Large intestine (tissue), 3 donors: ENCODE data around the gene XIRP2. TPM values are rescaled to one million over a fixed set of nuclear protein-coding genes. Genes with fewer than 3 reads are reported as not detected.

Source experiments
- DNase-seq, 2 donors: peaks; one replicate each; pipeline versions ENCODE4 v3.0.0 to v3.0.0-alpha.2; 2013
- H3K27ac ChIP-seq: one replicate; pipeline ENCODE4 v1.5.1; 2013; ENCODE audit warnings: low read length
- H3K27me3 ChIP-seq: 2 replicates; pipeline ENCODE4 v1.6.1; 2013; ENCODE audit warnings: low read length; ENCODE audit not compliant: control insufficient read depth, insufficient read depth
- H3K36me3 ChIP-seq: 2 replicates; pipeline ENCODE4 v1.6.1; 2013; ENCODE audit warnings: low read length; ENCODE audit not compliant: control insufficient read depth, insufficient read depth
- H3K4me1 ChIP-seq: one replicate; pipeline ENCODE4 v1.6.1; 2013; ENCODE audit warnings: low read length; ENCODE audit not compliant: control insufficient read depth, insufficient read depth
- H3K4me3 ChIP-seq: one replicate; pipeline ENCODE4 v1.5.1; 2013; ENCODE audit warnings: low read length
- H3K9me3 ChIP-seq: one replicate; pipeline ENCODE4 v1.6.1; 2013; ENCODE audit warnings: mild to moderate bottlenecking, low read depth, low read length, moderate library complexity; ENCODE audit not compliant: control insufficient read depth
- WGBS: methylation state at CpG from one replicate; pipeline ENCODE4 v1.1.5; 2013; ENCODE audit warnings: low lambda C conversion rate; ENCODE audit not compliant: insufficient coverage; 5-methylcytosine and 5-hydroxymethylcytosine counted together
- polyA plus RNA-seq: library from polyadenylated mRNA; unstranded; fragments of 120-200 nt; gene quantifications from one replicate; pipeline ENCODE4 v1.2.1, GENCODE V29; 2013

The XIRP2 gene
- polyA plus RNA-seq, 1 donor, result 0.22 TPM

DNA sequence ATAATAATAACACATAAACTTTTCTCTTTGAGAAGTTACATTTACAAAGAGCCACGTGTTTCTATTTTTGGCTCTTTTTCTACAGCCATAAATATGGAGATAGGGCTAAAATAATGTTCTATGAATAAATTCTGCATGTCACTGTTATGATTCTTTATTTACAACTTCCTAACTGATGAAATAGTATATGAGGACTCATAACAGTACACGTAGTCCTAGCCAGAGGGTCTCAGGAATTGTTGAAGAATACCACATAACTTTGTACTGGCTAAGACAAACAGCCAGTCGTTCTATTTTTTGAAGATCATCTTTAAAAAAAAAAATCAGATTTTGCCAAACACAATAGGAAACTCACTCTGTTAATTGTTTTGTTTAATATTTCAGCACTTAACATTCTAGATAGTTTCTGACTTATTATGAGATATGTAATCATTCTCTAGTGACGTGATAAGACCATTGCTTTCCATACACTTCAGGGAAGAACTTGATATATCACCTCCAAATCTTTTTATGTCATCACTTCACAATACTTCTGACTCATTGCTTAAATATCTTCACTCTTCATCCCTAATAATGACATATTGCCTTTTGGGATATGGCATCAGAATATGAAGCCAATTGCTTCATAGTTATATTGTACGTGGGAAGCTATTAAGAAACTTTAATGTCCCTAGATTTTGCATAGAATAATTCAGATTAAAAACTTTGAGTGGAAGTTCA, 256.1 kb downstream of the XIRP2 start:
- no peak for DNase-seq
- 67% methylated on average over 2 of the region's 5 CpGs for WGBS
- H3K4me1 ChIP-seq, result no peaks in the 10 kb centered on the region
- no peak overlapping the region for H3K27ac ChIP-seq
- H3K36me3 ChIP-seq, result no peaks in the 10 kb centered on the region
- H3K4me3 ChIP-seq, result no peak overlapping the region
- H3K9me3 ChIP-seq, result no peaks in the 10 kb centered on the region
- H3K27me3 ChIP-seq, result no peaks in the 10 kb centered on the region

GRCh38 chr2:167147271-167147941, 259.1 kb downstream of the XIRP2 start:
- Histone ChIP-seq H3K4me3 (no peak overlapping the region), H3K27ac (no peak overlapping the region), H3K27me3 (no peaks in the 10 kb centered on the region), H3K9me3 (no peaks in the 10 kb centered on the region), H3K4me1 (no peaks in the 10 kb centered on the region), H3K36me3 (no peaks in the 10 kb centered on the region)
- DNase-seq, result peak; percentile 33 to 76
- WGBS, result no CpG with 5 or more reads among the region's 6 CpGs

GRCh38 chr2:167151894-167152293, 263.6 kb downstream of the XIRP2 start:
- Histone ChIP-seq H3K27me3 (no peaks in the 10 kb centered on the region), H3K4me3 (no peak overlapping the region), H3K9me3 (no peaks in the 10 kb centered on the region), H3K4me1 (no peaks in the 10 kb centered on the region), H3K27ac (no peak overlapping the region), H3K36me3 (no peaks in the 10 kb centered on the region)
- WGBS, result no CpG with 5 or more reads among the region's 1 CpG
- no peak for DNase-seq

GRCh38 chr2:167157523-167157922, 269.2 kb downstream of the XIRP2 start:
- H3K27me3 ChIP-seq, result no peaks in the 10 kb centered on the region
- H3K27ac ChIP-seq, result no peak overlapping the region
- peaks cover 3% of the 10 kb centered on the region for H3K9me3 ChIP-seq
- no peak for DNase-seq
- no peaks in the 10 kb centered on the region for H3K4me1 ChIP-seq
- WGBS, result 60% methylated on average over 1 of the region's 1 CpG
- no peak overlapping the region for H3K4me3 ChIP-seq
- no peaks in the 10 kb centered on the region for H3K36me3 ChIP-seq

GRCh38 chr2:167177196-167177595, 288.9 kb downstream of the XIRP2 start:
- Histone ChIP-seq H3K4me1 (no peaks in the 10 kb centered on the region), H3K9me3 (peaks cover 6% of the 10 kb centered on the region), H3K36me3 (no peaks in the 10 kb centered on the region), H3K27ac (no peak overlapping the region), H3K4me3 (no peak overlapping the region), H3K27me3 (no peaks in the 10 kb centered on the region)
- no peak for DNase-seq

GRCh38 chr2:167181134-167181533, 292.9 kb downstream of the XIRP2 start:
- H3K27ac ChIP-seq, result no peak overlapping the region
- no peaks in the 10 kb centered on the region for H3K4me1 ChIP-seq
- WGBS, result 85% methylated on average over 2 of the region's 3 CpGs
- no peaks in the 10 kb centered on the region for H3K27me3 ChIP-seq
- no peaks in the 10 kb centered on the region for H3K36me3 ChIP-seq
- no peak for DNase-seq
- peaks cover 2% of the 10 kb centered on the region for H3K9me3 ChIP-seq
- no peak overlapping the region for H3K4me3 ChIP-seq

DNA sequence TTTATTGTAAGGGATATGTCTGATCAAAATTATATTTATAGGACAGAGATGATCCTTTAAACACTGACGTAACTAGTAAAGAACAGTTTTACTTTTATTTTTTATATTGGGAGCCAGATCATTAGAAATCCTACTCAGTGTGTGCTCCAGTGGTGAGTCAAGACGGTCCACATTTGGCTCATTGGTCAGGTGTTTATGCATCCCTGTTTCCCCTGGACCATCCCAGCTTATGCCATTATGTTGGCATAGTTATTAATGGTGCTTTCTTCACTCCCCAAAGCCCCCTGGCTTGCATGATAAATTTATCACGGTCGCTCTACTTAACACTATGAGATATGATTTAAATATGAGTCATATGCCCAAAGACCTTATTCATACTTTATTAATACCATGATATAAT, 293.4 kb downstream of the XIRP2 start:
- H3K4me1 ChIP-seq, result no peaks in the 10 kb centered on the region
- H3K9me3 ChIP-seq, result no peaks in the 10 kb centered on the region
- H3K27ac ChIP-seq, result no peak overlapping the region
- H3K36me3 ChIP-seq, result no peaks in the 10 kb centered on the region
- WGBS, result no CpG with 5 or more reads among the region's 4 CpGs
- H3K27me3 ChIP-seq, result no peaks in the 10 kb centered on the region
- H3K4me3 ChIP-seq, result no peak overlapping the region
- no peak for DNase-seq

GRCh38 chr2:167182403-167182802, 294.1 kb downstream of the XIRP2 start:
- peaks cover 4% of the 10 kb centered on the region for H3K4me1 ChIP-seq
- no peak overlapping the region for H3K27ac ChIP-seq
- no CpG with 5 or more reads among the region's 2 CpGs for WGBS
- H3K27me3 ChIP-seq, result no peaks in the 10 kb centered on the region
- no peak for DNase-seq
- H3K9me3 ChIP-seq, result no peaks in the 10 kb centered on the region
- H3K36me3 ChIP-seq, result no peaks in the 10 kb centered on the region
- no peak overlapping the region for H3K4me3 ChIP-seq

DNA sequence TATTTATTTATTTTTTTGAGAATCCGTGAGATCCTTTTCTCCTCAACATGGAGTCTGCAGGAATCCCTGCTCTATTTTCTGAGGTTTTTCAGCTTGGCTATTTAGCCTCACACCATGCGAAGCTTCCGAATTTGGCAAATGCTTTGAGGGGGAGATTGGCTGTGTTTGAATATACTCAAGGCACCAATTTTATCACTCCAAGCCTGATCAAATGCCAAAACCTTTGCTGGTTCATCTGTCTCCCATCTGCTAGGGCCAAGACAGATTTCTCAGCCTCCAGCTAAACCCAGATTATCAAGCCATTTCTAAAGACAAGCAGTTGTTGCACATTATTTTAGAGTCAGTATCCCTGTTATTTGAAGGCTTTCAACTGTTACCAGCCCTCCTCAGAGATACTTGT, 295.7 kb downstream of the XIRP2 start:
- Histone ChIP-seq H3K27me3 (no peaks in the 10 kb centered on the region), H3K9me3 (no peaks in the 10 kb centered on the region), H3K4me3 (no peak overlapping the region), H3K36me3 (no peaks in the 10 kb centered on the region), H3K27ac (no peak overlapping the region), H3K4me1 (peaks cover 4% of the 10 kb centered on the region)
- no CpG with 5 or more reads among the region's 3 CpGs for WGBS
- DNase-seq, result no peak

DNA sequence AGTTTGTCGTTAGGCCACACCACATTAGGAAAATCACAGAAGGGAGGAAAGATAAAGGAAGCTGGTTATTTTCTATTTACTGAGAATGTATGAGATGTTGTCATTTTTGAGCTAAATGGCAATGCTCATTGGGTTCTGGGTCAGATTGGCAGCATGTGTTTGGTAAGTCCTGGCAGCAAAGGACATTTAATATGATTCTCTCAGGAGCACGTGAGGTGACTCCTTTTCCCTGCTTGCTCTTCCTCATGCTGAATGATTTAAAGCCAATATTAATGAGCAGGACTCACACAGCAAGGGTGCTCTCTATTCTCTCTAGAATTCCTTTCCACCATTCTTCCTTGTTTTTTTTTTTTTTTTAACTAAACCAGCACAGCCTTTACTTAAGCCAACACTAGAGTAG, 298.2 kb downstream of the XIRP2 start:
- Histone ChIP-seq H3K27me3 (no peaks in the 10 kb centered on the region), H3K27ac (no peak overlapping the region), H3K9me3 (no peaks in the 10 kb centered on the region), H3K4me3 (no peak overlapping the region), H3K36me3 (no peaks in the 10 kb centered on the region), H3K4me1 (peaks cover 4% of the 10 kb centered on the region)
- no peak for DNase-seq
- no CpG with 5 or more reads among the region's 2 CpGs for WGBS
